Activated effector memory CD4-positive, alpha-beta T cell treated with Interleukin-2 at 50 U/mL for 16 hours (primary cell): ENCODE results near the gene PON2.
"Not testable (repeated sequence)": the region's sequence is repeated elsewhere in the genome, so short reads cannot be mapped to it uniquely, and the experiment has no call there.

Experiments
- DNase-seq: peaks from one replicate; pipeline ENCODE4 v3.0.0-alpha.2; 2020

PON2 gene

DNA sequence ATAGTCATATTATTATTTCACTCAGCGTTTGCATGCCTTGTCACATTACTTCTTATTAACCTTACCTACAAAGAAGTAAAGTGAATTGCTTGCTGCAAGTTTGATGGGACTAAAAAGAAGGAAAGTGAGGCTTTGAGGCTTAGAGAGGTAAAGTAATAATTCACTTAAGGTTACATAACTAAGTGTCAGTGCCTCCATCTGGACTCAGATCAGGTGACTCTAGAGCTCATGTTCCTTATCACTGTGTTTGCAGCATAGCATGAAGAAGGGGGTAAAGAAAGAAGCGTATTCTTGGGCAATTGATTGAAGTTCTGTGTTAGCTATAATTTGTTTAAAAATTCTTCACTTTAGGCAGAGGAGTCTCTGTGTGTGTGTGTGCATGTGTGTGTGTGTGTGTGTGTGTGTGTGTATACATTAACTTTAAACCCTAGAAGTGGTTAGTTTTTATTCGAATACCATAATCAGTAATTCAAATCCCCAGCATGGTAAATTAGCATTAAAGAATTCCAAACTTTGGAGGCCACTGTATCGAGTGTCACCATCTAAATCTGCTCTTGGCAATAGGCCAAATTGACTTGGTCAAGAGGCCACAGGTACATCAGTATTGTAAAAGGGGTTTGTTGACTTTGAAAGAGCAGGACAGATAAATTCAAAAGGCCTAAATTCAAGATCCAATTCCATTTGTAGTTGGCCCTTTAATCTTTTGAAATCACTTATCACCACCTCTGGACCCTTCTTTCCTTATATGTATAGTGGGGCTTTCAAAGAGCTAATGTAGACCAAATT, 36.5 kb downstream of the PON2 start:
- no peak for DNase-seq

DNA sequence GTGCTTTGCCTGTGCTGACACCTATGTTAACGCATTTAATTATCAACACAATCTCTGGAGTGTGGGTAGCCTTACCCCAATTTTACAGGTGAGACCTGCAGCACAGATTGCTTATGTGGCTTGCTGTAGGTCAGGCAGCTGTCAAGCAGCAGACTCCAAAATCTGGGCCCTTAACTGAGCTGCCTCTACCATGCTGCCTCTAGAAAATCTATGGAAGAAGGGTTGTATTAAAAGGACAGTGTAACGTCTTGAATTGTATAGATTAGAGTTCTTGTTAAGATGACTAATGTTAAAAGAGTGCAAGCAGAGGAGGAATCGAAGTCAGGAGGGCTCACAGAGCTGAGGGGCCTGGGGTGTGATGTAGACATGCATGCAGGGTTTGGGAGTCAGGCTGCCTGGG, 37.4 kb downstream of the PON2 start:
- DNase-seq: no peak

DNA sequence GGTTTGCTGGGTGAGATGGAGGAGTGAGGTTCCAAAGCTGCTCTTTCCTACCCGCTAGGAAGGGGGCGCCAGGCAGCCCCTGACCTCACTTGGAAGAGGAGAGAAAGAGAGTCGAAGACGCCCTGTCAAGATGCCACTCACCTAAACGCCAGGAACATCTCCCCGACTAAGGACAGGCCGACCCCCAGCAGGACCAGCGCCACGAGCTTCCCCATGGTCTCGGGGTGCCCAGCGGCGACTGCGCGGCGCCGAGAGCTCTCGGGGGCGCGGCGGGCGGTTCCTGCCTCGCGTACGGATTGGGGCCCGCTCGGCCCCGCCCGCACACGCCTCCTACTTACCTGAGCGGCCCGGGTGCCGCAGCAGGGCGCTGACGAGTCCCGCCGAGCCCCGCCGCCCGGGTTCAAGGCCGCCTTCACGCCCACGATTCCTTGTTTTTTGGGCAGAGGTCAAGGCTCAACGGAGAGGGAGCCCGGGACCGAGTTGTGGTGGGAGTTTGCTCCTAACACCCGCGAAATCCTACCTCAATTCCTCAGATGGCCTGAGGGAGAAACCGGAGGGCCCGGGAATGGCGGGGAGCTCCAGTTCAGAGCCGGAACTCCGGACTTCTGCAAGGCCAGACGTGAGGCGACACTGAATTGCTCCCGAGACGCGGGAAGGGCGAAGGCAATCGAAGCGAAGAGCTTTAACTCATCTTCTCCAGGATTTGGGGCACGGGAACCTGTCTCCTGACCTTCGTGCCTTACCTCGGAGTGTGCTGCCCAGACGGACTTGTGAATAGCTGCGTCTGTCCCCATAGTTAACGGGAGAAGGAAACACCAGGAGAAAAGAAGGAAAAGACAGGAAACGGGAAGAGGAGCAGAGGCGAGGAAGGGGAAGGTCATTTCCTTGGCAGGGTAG, 38.4 kb downstream of the PON2 start, which contains the start of gene PON3:
Gene PON3, minus strand, starts transcription at position 240 of the 897 bp plus-strand sequence. Its CDS starts 25 bp downstream, at position 215.
- DNase-seq: no peak

DNA sequence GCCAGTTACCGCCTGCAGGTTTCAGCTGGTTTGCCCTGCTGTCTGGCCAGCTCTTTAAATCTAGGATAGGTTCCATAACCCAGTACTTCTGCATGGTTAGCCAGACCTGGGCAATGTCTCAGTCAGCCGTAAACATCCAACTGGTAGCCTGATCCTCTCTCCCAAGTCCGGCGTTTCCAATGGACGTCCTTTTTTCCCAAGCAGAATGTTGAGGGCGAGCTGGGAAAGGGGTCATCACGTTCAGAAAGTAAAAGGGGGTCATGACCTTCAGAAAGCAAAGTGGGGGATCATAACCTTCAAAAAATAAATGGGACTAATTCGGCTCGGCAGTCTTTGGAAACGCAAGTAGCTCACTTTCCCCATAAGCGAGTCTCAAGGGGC, 39.1 kb downstream of the PON2 start:
- no peak for DNase-seq

DNA sequence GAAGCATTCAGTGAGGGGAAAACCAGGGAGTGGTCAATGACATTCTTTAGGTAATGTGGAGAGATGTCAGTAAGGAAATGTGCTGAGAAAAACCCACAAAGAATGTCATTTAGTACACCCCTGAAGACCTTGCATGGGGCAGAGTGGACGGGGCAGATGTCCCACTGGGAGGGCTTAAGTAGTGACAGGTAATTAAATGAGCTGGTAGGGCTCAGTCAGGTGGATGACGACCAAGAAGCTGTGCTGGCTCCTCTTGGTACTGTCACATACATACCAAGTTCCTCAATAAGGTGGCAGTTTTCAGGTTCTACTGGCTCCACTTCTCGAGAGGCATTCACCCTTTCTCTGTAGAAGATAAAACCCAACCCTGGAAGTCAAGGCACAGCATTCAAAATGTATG, 40.5 kb downstream of the PON2 start:
- DNase-seq: no peak

DNA sequence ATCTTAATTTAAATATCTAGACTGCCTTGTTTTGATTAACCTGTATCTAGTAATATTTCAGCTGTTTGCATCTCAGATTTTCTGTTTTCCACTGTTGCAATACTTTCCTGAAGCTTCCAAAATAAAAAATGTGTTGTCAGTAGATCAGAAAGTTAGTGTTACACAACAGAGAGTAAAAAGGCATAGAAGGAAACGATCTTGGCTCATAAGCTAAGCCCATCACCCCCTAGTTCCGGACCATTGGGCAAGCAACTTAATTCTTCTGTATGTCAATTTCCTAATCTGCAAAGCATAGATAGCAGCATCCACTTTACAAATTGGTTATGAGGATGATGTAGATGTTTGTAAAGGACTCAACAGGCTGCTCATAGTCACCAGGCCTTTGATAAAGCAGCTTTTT, 43.1 kb downstream of the PON2 start:
- DNase-seq: no peak

DNA sequence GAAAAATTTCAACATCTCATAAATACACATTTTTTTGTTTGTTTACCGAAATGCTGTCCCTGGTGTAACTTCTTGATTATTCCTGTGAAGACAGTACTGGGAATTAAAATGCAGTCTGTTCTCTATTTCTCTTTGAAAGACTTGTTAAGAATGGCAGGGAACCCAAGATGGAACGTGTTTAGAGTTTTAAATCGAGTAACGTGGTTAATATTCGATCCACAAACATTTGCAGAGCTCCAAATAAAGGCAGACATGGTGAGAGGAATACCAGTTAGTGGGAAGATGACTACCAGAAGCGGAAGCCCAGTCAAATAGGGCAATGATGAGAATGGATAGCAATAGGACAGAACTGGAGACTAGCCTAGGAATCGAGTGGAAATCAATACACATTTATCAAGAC, 45.3 kb downstream of the PON2 start:
- DNase-seq: no peak

DNA sequence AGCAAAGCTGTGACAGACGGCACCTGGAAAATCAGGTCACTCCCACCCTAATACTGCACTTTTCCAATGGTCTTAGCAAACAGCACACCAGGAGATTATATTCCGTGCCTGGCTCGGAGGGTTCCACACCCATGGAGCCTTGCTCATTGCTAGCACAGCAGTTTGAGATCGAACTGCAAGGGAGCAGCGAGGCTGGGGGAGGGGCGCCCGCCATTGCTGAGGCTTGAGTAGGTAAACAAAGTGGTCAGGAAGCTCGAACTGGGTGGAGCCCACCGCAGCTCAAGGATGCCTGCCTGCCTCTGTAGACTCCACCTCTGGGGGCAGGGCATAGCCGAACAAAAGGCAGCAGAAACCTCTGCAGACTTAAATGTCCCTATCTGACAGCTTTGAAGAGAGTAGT, 55.4 kb downstream of the PON2 start:
- not testable (repeated sequence) for DNase-seq

DNA sequence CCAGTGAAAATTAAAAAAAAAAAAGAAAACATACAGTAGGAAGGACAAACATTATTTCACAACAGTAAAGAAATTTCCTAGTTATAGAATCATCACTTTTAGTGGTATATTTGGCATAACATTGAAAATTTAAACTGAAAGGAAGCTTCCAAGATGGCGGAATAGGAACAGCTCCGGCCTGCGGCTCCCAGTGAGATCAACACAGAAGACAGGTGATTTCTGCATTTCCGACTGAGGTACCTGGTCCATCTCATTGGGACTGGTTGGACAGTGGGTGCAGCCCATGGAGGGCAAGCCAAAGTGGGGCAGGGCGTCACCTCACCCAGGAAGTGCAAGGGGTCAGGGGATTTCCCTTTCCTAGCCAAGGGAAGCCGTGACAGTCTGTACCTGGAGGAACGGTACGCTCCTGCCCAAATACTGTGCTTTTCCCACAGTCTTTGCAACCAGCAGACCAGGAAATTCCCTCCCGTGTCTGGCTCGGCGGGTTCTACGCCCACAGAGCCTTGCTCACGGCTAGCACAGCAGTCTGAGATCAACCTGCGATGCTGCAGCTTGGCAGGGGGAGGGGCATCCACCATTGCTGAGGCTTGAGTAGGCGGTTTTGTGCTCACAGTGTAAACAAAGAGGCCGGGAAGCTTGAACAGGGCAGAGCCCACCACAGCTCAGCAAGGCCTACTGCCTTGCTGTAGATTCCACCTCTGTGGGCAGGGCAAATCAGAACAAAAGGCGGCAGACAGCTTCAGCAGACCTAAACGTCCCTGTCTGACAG, 58.0 kb downstream of the PON2 start:
- no peak for DNase-seq

DNA sequence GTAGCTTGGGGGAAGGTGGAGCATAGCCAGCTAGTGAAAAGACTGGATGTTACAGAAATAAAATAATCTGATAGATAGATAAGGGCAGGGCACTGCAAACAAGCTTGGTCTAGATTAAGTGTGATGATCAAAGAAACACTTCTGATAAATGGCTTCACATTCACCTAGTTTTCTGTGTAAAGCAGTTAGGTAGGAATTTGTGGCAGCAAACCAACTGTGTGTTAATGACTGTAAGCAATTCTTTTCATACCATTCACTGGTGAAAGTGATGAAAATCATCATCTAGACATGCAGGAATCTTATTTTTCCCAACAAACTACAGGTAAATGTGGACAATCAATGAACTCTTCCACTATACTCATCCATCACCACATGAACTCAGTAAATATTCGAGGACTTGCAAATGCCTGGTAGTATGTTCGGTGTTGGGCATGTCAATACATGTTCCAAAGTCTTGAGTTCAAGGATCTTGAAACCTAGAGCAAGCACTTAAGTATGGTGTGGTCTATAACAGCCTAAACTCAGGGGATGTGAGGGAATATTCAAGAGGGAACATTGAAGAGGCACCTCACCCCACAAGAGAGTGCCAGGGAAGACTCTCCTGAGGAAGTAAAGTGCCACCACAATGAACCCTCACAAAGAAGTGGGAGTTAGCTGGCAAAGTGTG, 59.1 kb downstream of the PON2 start:
- DNase-seq: no peak

DNA sequence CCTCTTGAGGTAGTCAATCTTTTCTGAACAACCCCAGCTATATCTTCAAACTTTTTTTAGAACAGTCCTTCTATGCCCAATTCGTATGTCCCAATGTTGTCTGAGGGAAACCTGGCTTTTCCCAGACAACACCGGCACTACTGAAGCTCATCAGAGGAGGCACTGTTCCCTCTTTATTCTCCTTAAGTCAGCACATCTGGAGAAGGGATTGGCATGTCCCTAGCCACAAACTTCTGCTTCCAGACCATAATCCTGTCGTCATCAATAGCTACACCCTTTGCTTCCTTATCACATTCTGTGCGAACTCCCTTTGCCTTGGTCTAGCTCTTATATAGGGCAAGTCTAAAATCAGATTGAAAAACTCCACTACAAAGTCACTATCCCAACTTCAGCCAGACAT, 61.5 kb downstream of the PON2 start:
- DNase-seq: no peak

DNA sequence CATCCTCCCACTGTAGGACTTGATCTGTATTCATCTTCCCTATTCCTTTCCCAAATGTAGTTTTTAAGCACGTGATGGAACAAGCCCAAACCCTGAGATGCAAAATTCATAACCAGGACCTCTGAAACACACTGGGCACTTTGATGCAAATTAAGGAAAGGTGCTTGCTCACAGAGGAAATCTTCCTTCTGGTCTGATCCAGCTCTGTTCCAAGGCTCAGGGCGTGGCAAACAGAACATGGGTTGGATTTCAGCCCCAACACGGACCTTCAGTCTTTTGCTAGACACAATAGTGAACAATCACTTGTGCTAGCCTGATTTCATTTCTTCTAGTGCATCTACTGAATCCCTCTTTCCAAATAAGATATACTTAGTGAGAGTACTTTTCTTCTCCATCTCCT, 66.6 kb downstream of the PON2 start:
- no peak for DNase-seq

DNA sequence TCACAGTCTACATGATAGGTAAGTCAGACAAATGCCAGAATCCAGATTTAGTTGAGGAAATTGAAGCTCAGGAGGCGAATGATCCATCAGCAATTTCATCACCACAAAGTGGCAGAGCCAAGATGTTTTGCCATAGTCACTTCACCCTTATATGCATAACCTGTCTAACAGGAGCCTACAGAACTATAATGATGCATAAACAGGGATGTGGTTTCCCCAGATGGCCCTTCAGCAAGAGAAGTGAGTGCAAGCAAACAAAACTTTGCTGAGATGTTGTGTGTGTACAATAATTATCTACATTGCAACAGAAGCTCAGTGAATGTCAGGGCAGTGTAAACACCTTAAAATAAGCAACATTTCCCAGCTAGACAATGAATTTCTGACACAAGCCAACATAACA, 67.2 kb downstream of the PON2 start:
- DNase-seq: no peak

DNA sequence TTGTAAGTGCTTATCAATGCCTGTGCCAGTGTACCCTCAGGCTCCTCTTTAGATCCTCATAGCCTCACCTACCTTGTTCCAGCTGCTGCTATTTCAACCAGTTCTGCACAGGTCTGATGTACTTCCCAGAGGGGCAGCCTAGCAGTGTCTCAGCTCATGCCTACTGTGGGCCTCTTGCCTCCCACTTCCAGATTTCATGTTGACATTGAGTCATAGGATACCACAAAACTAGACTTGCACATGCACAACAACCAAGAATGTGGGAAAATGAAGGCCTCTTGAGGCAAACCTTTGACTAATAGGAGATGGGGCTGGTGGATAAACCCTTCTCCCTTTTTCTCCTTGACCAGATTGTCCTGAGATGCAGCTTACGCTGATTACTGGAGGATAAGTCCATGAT, 69.7 kb downstream of the PON2 start:
- no peak for DNase-seq

DNA sequence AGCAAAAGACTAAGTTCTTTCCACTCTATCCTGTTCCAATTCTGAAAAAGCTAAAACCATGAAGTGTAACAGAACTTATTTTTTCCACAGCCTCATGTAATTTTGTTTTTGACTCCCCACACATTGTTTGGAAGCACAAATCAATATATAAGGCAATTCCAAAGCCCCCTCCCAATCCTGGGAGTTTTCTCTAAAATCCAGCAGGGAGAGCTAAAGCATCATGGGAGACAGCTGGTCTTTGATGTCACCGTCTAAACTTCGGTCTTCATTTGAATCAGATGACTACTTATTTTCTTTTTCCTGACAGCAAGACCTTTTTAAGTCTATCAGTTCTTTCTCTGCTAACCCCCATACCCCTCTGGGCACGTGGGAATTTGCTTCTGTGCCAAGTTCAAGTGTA, 77.2 kb downstream of the PON2 start:
- DNase-seq: no peak
